ENCODE measurements around the gene PPP2R2C. TPM values are rescaled to one million over a fixed set of nuclear protein-coding genes. Genes with fewer than 3 reads are reported as not detected.

Gene PPP2R2C
- total RNA-seq, 1 experiment from 2014 or later, result 8.1 TPM

GRCh38 chr4:6435010-6435409 lies 37.4 kb downstream of the PPP2R2C start:
- Histone ChIP-seq H3K18ac (ENCODE audit: insufficient read length, low read depth, low read length) (no peak overlapping the region), H3K27ac (ENCODE audit: insufficient read length, low read depth, low read length) (no peak overlapping the region), H4K20me1 (ENCODE audit: control insufficient read depth, insufficient read depth, insufficient read length) (no peaks in the 10 kb centered on the region), H2BK5ac (ENCODE audit: insufficient read length, low read length) (no peak overlapping the region), H2BK20ac (ENCODE audit: low read depth, low read length, poor library complexity, severe bottlenecking) (no peak overlapping the region), H3K9me3 (ENCODE audit: control insufficient read depth, low read depth, low read length) (no peaks in the 10 kb centered on the region), H3K9ac (ENCODE audit: extremely low read depth, insufficient read length, low read length) (no peak overlapping the region), H3K23me2 (ENCODE audit: insufficient read length, low read depth, low read length, poor library complexity, severe bottlenecking) (no peaks in the 10 kb centered on the region), H3T11ph (ENCODE audit: low read length) (no peak overlapping the region), H3K79me1 (ENCODE audit: insufficient read depth, low read depth, low read length, poor library complexity, severe bottlenecking) (no peaks in the 10 kb centered on the region), H2AK5ac (ENCODE audit: insufficient read length, low read length) (no peak overlapping the region), H4K91ac (ENCODE audit: insufficient read length, low read depth, low read length) (no peak overlapping the region), H2AFZ (ENCODE audit: low read length) (no peak overlapping the region), H3K4me2 (ENCODE audit: insufficient read depth, insufficient read length, low read length) (no peak overlapping the region), H2BK12ac (ENCODE audit: insufficient read length, low read depth, low read length) (no peak overlapping the region), H3K79me2 (ENCODE audit: insufficient read depth, low read length) (no peaks in the 10 kb centered on the region), H3K56ac (ENCODE audit: insufficient read length, low read depth, low read length) (no peak overlapping the region), H3K23ac (ENCODE audit: insufficient read length, low read depth, low read length) (no peak overlapping the region), H3K27me3 (ENCODE audit: insufficient read depth, low read length) (no peaks in the 10 kb centered on the region), H4K8ac (replicated peaks; ENCODE audit: insufficient read length, low read depth, low read length) (no peak overlapping the region), H3K4ac (ENCODE audit: low read depth, low read length) (no peak overlapping the region), H3K14ac (ENCODE audit: insufficient read depth, low read length) (no peak overlapping the region), H4K5ac (ENCODE audit: insufficient read length, low read depth, low read length) (no peak overlapping the region), H3K4me1 (ENCODE audit: insufficient read depth, low read length) (no peaks in the 10 kb centered on the region), H2BK15ac (ENCODE audit: low read depth, low read length) (no peak overlapping the region), H2BK120ac (ENCODE audit: low read depth, low read length, poor library complexity, severe bottlenecking) (no peak overlapping the region)
- no peak for TF ChIP-seq CTCF (conservative IDR thresholded peaks at IDR 0.05)
- H3K9me3 Mint-ChIP-seq, result peaks cover 11 to 19% of the 10 kb centered on the region in 2 experiments
- H3K27ac Mint-ChIP-seq, result no peak overlapping the region
- H3K27me3 Mint-ChIP-seq (ENCODE audit: low read depth), result peaks cover 7% of the 10 kb centered on the region; the same call in 1 of the 2 replicates
- peaks cover 0 to 6% (median 4%) of the 10 kb centered on the region in 3 experiments; a peak in 3 of 7 replicates for H3K36me3 Mint-ChIP-seq (ENCODE audit: insufficient read depth in 1 of 3, low read depth in 3 of 3)
- no peaks in the 10 kb centered on the region for H3K4me1 Mint-ChIP-seq
- H3K4me3 Mint-ChIP-seq, result no peak overlapping the region
- no peak for DNase-seq

Data from H9 (cell line).